ENCODE data around the gene SEC24B. TPM values are rescaled to one million over a fixed set of nuclear protein-coding genes. Genes with fewer than 3 reads are reported as not detected.

Gene SEC24B
- total and polyA plus RNA-seq, 12 donors: 8.4 to 49.3 (median 29.8) TPM

GRCh38 chr4:109589605-109590004 lies 156.0 kb downstream of the SEC24B start:
- no peak overlapping the region for H3K4me3 ChIP-seq
- H3K4me1 ChIP-seq (replicated peaks in 1 of 2): peaks cover 0 to 9% of the 10 kb centered on the region in 2 donors
- no peaks in the 10 kb centered on the region for H3K27me3 ChIP-seq
- TF ChIP-seq, protein P1, sequence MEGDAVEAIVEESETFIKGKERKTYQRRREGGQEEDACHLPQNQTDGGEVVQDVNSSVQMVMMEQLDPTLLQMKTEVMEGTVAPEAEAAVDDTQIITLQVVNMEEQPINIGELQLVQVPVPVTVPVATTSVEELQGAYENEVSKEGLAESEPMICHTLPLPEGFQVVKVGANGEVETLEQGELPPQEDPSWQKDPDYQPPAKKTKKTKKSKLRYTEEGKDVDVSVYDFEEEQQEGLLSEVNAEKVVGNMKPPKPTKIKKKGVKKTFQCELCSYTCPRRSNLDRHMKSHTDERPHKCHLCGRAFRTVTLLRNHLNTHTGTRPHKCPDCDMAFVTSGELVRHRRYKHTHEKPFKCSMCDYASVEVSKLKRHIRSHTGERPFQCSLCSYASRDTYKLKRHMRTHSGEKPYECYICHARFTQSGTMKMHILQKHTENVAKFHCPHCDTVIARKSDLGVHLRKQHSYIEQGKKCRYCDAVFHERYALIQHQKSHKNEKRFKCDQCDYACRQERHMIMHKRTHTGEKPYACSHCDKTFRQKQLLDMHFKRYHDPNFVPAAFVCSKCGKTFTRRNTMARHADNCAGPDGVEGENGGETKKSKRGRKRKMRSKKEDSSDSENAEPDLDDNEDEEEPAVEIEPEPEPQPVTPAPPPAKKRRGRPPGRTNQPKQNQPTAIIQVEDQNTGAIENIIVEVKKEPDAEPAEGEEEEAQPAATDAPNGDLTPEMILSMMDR (IDR thresholded peaks at IDR 0.05): no peak
- TF ChIP-seq POLR2A (IDR thresholded peaks at IDR 0.05): no peak
- H3K27ac ChIP-seq: no peak overlapping the region
- intact Hi-C loops (cut with DNase I): no loop called here
- WGBS, 4 donors: 29 to 37% (median 32%) methylated on average over 2 of the region's 2 CpGs
- no peak for DNase-seq
- H3K9me3 ChIP-seq (replicated peaks in 1 of 3): no peaks in the 10 kb centered on the region
- no peaks in the 10 kb centered on the region for H3K36me3 ChIP-seq (replicated peaks in 1 of 2)

MicroRNA genes within 50 kb of the gene (microRNA counts, 767-probe panel; counts per million panel counts)
- microRNA hsa-miR-576-3p (0 counts per million in 2 donors), microRNA hsa-miR-576-5p (0 counts per million in 2 donors)

Small RNA genes lying within 50 kb of the gene (microRNA-seq; reads per million reads assigned to microRNA genes)
- 0.76 to 11.2 (median 4.5) reads per million in 3 donors for gene MIR576

Small RNA genes lying within 50 kb of the gene (small RNA-seq; reads per million reads assigned to genes)
- gene MIR576 (0.17 to 0.24 reads per million in 2 donors), gene RN7SL55P (0 reads per million in 2 donors)

Other genes starting within 250 kb of the SEC24B start
- 1 to 10 TPM in 3 of 9 donors, under 1 TPM in 6; 0.14 to 2.1 (median 0.48) TPM for gene COL25A1, start 131.2 kb upstream of the SEC24B start, total RNA-seq
- gene COL25A1, start 131.2 kb upstream of the SEC24B start, polyA plus RNA-seq: under 1 TPM; 0.05 to 0.54 (median 0.16) TPM
- gene MCUB, start 126.4 kb downstream of the SEC24B start, total RNA-seq: 10 to 100 TPM in 1 of 9 donors, 1 to 10 TPM in 8; 1.2 to 28.5 (median 5.8) TPM
- 1 to 10 TPM; 3.6 to 5.1 (median 4.4) TPM for gene MCUB, start 126.4 kb downstream of the SEC24B start, polyA plus RNA-seq

Measured in adrenal gland (tissue), 12 donors.